ENCODE results near the gene UHRF1.
"Not testable (repeated sequence)": the region's sequence is repeated elsewhere in the genome, so short reads cannot be mapped to it uniquely, and the experiment has no call there.

Gene UHRF1

GRCh38 chr19:4878491-4878968 is 30.8 kb upstream of the UHRF1 start:
- Histone ChIP-seq H3K9ac (ENCODE audit: low read length) (no peak overlapping the region), H3K27me3 (ENCODE audit: control insufficient read depth, insufficient read depth, low read length) (peaks cover 3% of the 10 kb centered on the region), H3K9me3 (ENCODE audit: control insufficient read depth, low read length) (no peaks in the 10 kb centered on the region), H3K36me3 (ENCODE audit: control insufficient read depth, insufficient read depth, low read length) (no peaks in the 10 kb centered on the region), H3K4me3 (ENCODE audit: low read length) (no peak overlapping the region), H3K4me1 (ENCODE audit: control insufficient read depth, insufficient read depth, low read length) (no peaks in the 10 kb centered on the region)

GRCh38 chr19:4879041-4879440 is 30.3 kb upstream of the UHRF1 start:
- peaks cover 3% of the 10 kb centered on the region for H3K27me3 ChIP-seq (ENCODE audit: control insufficient read depth, insufficient read depth, low read length)
- no peaks in the 10 kb centered on the region for H3K4me1 ChIP-seq (ENCODE audit: control insufficient read depth, insufficient read depth, low read length)
- no peak overlapping the region for H3K9ac ChIP-seq (ENCODE audit: low read length)
- H3K9me3 ChIP-seq (ENCODE audit: control insufficient read depth, low read length): no peaks in the 10 kb centered on the region
- no peak overlapping the region for H3K4me3 ChIP-seq (ENCODE audit: low read length)
- no peaks in the 10 kb centered on the region for H3K36me3 ChIP-seq (ENCODE audit: control insufficient read depth, insufficient read depth, low read length)

- not testable (repeated sequence) for H3K27me3 ChIP-seq (ENCODE audit: control insufficient read depth, insufficient read depth, low read length); H3K4me1 ChIP-seq (ENCODE audit: control insufficient read depth, insufficient read depth, low read length); H3K4me3 ChIP-seq (ENCODE audit: low read length); H3K9ac ChIP-seq (ENCODE audit: low read length); H3K9me3 ChIP-seq (ENCODE audit: control insufficient read depth, low read length); H3K36me3 ChIP-seq (ENCODE audit: control insufficient read depth, insufficient read depth, low read length)
Observed at GRCh38 chr19:4882874-4883273, 26.4 kb upstream of the UHRF1 start.

- not testable (repeated sequence) for H3K9ac ChIP-seq (ENCODE audit: low read length); H3K27me3 ChIP-seq (ENCODE audit: control insufficient read depth, insufficient read depth, low read length); H3K36me3 ChIP-seq (ENCODE audit: control insufficient read depth, insufficient read depth, low read length); H3K4me1 ChIP-seq (ENCODE audit: control insufficient read depth, insufficient read depth, low read length); H3K9me3 ChIP-seq (ENCODE audit: control insufficient read depth, low read length); H3K4me3 ChIP-seq (ENCODE audit: low read length)
Observed at GRCh38 chr19:4884993-4885392, 24.3 kb upstream of the UHRF1 start.

GRCh38 chr19:4887803-4888202 is 21.5 kb upstream of the UHRF1 start:
- not testable (repeated sequence) for H3K4me1 ChIP-seq (ENCODE audit: control insufficient read depth, insufficient read depth, low read length); H3K9me3 ChIP-seq (ENCODE audit: control insufficient read depth, low read length); H3K9ac ChIP-seq (ENCODE audit: low read length); H3K4me3 ChIP-seq (ENCODE audit: low read length); H3K36me3 ChIP-seq (ENCODE audit: control insufficient read depth, insufficient read depth, low read length); H3K27me3 ChIP-seq (ENCODE audit: control insufficient read depth, insufficient read depth, low read length)

- H3K9ac ChIP-seq (ENCODE audit: low read length): no peak overlapping the region
- no peaks in the 10 kb centered on the region for H3K4me1 ChIP-seq (ENCODE audit: control insufficient read depth, insufficient read depth, low read length)
- no peak overlapping the region for H3K4me3 ChIP-seq (ENCODE audit: low read length)
- no peaks in the 10 kb centered on the region for H3K36me3 ChIP-seq (ENCODE audit: control insufficient read depth, insufficient read depth, low read length)
- H3K9me3 ChIP-seq (ENCODE audit: control insufficient read depth, low read length): no peaks in the 10 kb centered on the region
- no peaks in the 10 kb centered on the region for H3K27me3 ChIP-seq (ENCODE audit: control insufficient read depth, insufficient read depth, low read length)
Observed at GRCh38 chr19:4889034-4889815, 20.1 kb upstream of the UHRF1 start.

- H3K9me3 ChIP-seq (ENCODE audit: control insufficient read depth, low read length): no peaks in the 10 kb centered on the region
- no peaks in the 10 kb centered on the region for H3K36me3 ChIP-seq (ENCODE audit: control insufficient read depth, insufficient read depth, low read length)
- no peak overlapping the region for H3K9ac ChIP-seq (ENCODE audit: low read length)
- H3K4me3 ChIP-seq (ENCODE audit: low read length): no peak overlapping the region
- no peaks in the 10 kb centered on the region for H3K27me3 ChIP-seq (ENCODE audit: control insufficient read depth, insufficient read depth, low read length)
- no peaks in the 10 kb centered on the region for H3K4me1 ChIP-seq (ENCODE audit: control insufficient read depth, insufficient read depth, low read length)
Observed at GRCh38 chr19:4891066-4891465, 18.2 kb upstream of the UHRF1 start.

- not testable (repeated sequence) for H3K4me1 ChIP-seq (ENCODE audit: control insufficient read depth, insufficient read depth, low read length); H3K9ac ChIP-seq (ENCODE audit: low read length); H3K36me3 ChIP-seq (ENCODE audit: control insufficient read depth, insufficient read depth, low read length); H3K9me3 ChIP-seq (ENCODE audit: control insufficient read depth, low read length); H3K4me3 ChIP-seq (ENCODE audit: low read length); H3K27me3 ChIP-seq (ENCODE audit: control insufficient read depth, insufficient read depth, low read length)
Observed at GRCh38 chr19:4892962-4893361, 16.3 kb upstream of the UHRF1 start.

GRCh38 chr19:4896372-4896771 is 12.9 kb upstream of the UHRF1 start:
- no peak overlapping the region for H3K9ac ChIP-seq (ENCODE audit: low read length)
- no peaks in the 10 kb centered on the region for H3K4me1 ChIP-seq (ENCODE audit: control insufficient read depth, insufficient read depth, low read length)
- no peaks in the 10 kb centered on the region for H3K36me3 ChIP-seq (ENCODE audit: control insufficient read depth, insufficient read depth, low read length)
- H3K9me3 ChIP-seq (ENCODE audit: control insufficient read depth, low read length): no peaks in the 10 kb centered on the region
- H3K27me3 ChIP-seq (ENCODE audit: control insufficient read depth, insufficient read depth, low read length): no peaks in the 10 kb centered on the region
- H3K4me3 ChIP-seq (ENCODE audit: low read length): no peak overlapping the region

GRCh38 chr19:4897146-4897545 is 12.2 kb upstream of the UHRF1 start:
- H3K4me3 ChIP-seq (ENCODE audit: low read length): no peak overlapping the region
- H3K4me1 ChIP-seq (ENCODE audit: control insufficient read depth, insufficient read depth, low read length): no peaks in the 10 kb centered on the region
- no peaks in the 10 kb centered on the region for H3K36me3 ChIP-seq (ENCODE audit: control insufficient read depth, insufficient read depth, low read length)
- no peak overlapping the region for H3K9ac ChIP-seq (ENCODE audit: low read length)
- H3K27me3 ChIP-seq (ENCODE audit: control insufficient read depth, insufficient read depth, low read length): no peaks in the 10 kb centered on the region
- no peaks in the 10 kb centered on the region for H3K9me3 ChIP-seq (ENCODE audit: control insufficient read depth, low read length)

- not testable (repeated sequence) for H3K27me3 ChIP-seq (ENCODE audit: control insufficient read depth, insufficient read depth, low read length); H3K9ac ChIP-seq (ENCODE audit: low read length); H3K36me3 ChIP-seq (ENCODE audit: control insufficient read depth, insufficient read depth, low read length); H3K4me3 ChIP-seq (ENCODE audit: low read length); H3K4me1 ChIP-seq (ENCODE audit: control insufficient read depth, insufficient read depth, low read length); H3K9me3 ChIP-seq (ENCODE audit: control insufficient read depth, low read length)
Observed at GRCh38 chr19:4900879-4901278, 8.4 kb upstream of the UHRF1 start.

GRCh38 chr19:4902796-4903195 is 6.5 kb upstream of the UHRF1 start, which contains the start of gene ARRDC5:
Gene ARRDC5, minus strand, starts transcription at chr19:4902896. Its CDS starts 71 bp downstream, at chr19:4902825.
- H3K9ac ChIP-seq (ENCODE audit: low read length): no peak within 1 kb of the TSS
- H3K36me3 ChIP-seq (ENCODE audit: control insufficient read depth, insufficient read depth, low read length): no peaks in the 10 kb centered on the region

GRCh38 chr19:4904481-4904880 is 4.8 kb upstream of the UHRF1 start:
- peaks cover 9% of the 10 kb centered on the region for H3K27me3 ChIP-seq (ENCODE audit: control insufficient read depth, insufficient read depth, low read length)
- H3K9me3 ChIP-seq (ENCODE audit: control insufficient read depth, low read length): no peaks in the 10 kb centered on the region
- H3K4me1 ChIP-seq (ENCODE audit: control insufficient read depth, insufficient read depth, low read length): peaks cover 6% of the 10 kb centered on the region
- no peaks in the 10 kb centered on the region for H3K36me3 ChIP-seq (ENCODE audit: control insufficient read depth, insufficient read depth, low read length)
- H3K9ac ChIP-seq (ENCODE audit: low read length): no peak overlapping the region
- no peak overlapping the region for H3K4me3 ChIP-seq (ENCODE audit: low read length)

More at GRCh38 chr19:4902796-4903195, 6.5 kb upstream of the UHRF1 start, which contains the start of gene ARRDC5:
- H3K4me3 ChIP-seq (ENCODE audit: low read length): no peak within 1 kb of the TSS
- H3K27me3 ChIP-seq (ENCODE audit: control insufficient read depth, insufficient read depth, low read length): no peaks in the 10 kb centered on the region
- H3K9me3 ChIP-seq (ENCODE audit: control insufficient read depth, low read length): no peaks in the 10 kb centered on the region
- no peaks in the 10 kb centered on the region for H3K4me1 ChIP-seq (ENCODE audit: control insufficient read depth, insufficient read depth, low read length)

All from mucosa of stomach (tissue), 1 donor.